ENCODE results near the gene QDPR. TPM values are rescaled to one million over a fixed set of nuclear protein-coding genes. Genes with fewer than 3 reads are reported as not detected.

Gene QDPR
- total RNA-seq, 2 donors from 2014 or later = 5.8 to 14.8 TPM

GRCh38 chr4:17489123-17489522, 22.8 kb downstream of the QDPR start:
- no peak for DNase-seq (ENCODE audit: low spot score)
- Histone ChIP-seq H3K9me3 (no peaks in the 10 kb centered on the region), H3K27ac (no peak overlapping the region), H3K4me1 (no peaks in the 10 kb centered on the region), H3K36me3 (peaks cover 59% of the 10 kb centered on the region), H3K27me3 (no peaks in the 10 kb centered on the region), H3K4me3 (no peak overlapping the region)
- TF ChIP-seq, protein P1, sequence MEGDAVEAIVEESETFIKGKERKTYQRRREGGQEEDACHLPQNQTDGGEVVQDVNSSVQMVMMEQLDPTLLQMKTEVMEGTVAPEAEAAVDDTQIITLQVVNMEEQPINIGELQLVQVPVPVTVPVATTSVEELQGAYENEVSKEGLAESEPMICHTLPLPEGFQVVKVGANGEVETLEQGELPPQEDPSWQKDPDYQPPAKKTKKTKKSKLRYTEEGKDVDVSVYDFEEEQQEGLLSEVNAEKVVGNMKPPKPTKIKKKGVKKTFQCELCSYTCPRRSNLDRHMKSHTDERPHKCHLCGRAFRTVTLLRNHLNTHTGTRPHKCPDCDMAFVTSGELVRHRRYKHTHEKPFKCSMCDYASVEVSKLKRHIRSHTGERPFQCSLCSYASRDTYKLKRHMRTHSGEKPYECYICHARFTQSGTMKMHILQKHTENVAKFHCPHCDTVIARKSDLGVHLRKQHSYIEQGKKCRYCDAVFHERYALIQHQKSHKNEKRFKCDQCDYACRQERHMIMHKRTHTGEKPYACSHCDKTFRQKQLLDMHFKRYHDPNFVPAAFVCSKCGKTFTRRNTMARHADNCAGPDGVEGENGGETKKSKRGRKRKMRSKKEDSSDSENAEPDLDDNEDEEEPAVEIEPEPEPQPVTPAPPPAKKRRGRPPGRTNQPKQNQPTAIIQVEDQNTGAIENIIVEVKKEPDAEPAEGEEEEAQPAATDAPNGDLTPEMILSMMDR (IDR thresholded peaks at IDR 0.05) = no peak

DNA sequence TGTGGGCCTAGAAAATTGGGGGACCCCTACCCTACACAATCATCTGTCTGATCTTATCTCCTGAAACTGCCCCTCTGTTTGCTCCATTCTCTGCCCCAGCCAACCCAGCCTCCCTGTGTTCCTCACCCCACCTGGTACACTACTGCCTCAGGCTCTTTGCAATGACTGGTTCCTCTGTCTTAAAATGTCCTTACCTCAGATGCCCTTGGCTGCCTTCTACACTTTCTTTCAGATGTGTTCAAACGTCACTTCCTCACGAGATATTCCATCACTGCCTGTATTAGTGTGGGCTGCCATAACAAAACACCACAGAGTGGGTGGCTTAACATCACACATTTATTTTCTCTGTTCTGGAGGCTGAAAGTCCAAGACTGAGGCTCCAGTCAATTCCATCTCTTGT, 29.2 kb downstream of the QDPR start:
- TF ChIP-seq, protein P1 (IDR thresholded peaks at IDR 0.05) = no peak
- Histone ChIP-seq H3K27ac (no peak overlapping the region), H3K4me3 (no peak overlapping the region), H3K27me3 (no peaks in the 10 kb centered on the region), H3K36me3 (peaks cover 24% of the 10 kb centered on the region), H3K4me1 (no peaks in the 10 kb centered on the region), H3K9me3 (peaks cover 0 to 8% of the 10 kb centered on the region in 2 donors)
- no peak for DNase-seq (ENCODE audit: low spot score)

GRCh38 chr4:17480955-17481354, 30.9 kb downstream of the QDPR start:
- DNase-seq (ENCODE audit: low spot score) = no peak
- H3K36me3 ChIP-seq = peaks cover 6% of the 10 kb centered on the region
- no peaks in the 10 kb centered on the region for H3K27me3 ChIP-seq
- H3K4me3 ChIP-seq = no peak overlapping the region
- no peak overlapping the region for H3K27ac ChIP-seq
- peaks cover 0 to 8% of the 10 kb centered on the region in 2 donors for H3K9me3 ChIP-seq
- TF ChIP-seq, protein P1 (IDR thresholded peaks at IDR 0.05) = no peak
- no peaks in the 10 kb centered on the region for H3K4me1 ChIP-seq

GRCh38 chr4:17480210-17480927, 31.5 kb downstream of the QDPR start:
- H3K9me3 ChIP-seq = peaks cover 0 to 8% of the 10 kb centered on the region in 2 donors
- H3K27me3 ChIP-seq = no peaks in the 10 kb centered on the region
- H3K4me3 ChIP-seq = no peak overlapping the region
- H3K27ac ChIP-seq = no peak overlapping the region
- TF ChIP-seq, protein P1 (IDR thresholded peaks at IDR 0.05) = no peak
- no peak for DNase-seq (ENCODE audit: low spot score)
- H3K36me3 ChIP-seq = peaks cover 6% of the 10 kb centered on the region
- no peaks in the 10 kb centered on the region for H3K4me1 ChIP-seq

DNA sequence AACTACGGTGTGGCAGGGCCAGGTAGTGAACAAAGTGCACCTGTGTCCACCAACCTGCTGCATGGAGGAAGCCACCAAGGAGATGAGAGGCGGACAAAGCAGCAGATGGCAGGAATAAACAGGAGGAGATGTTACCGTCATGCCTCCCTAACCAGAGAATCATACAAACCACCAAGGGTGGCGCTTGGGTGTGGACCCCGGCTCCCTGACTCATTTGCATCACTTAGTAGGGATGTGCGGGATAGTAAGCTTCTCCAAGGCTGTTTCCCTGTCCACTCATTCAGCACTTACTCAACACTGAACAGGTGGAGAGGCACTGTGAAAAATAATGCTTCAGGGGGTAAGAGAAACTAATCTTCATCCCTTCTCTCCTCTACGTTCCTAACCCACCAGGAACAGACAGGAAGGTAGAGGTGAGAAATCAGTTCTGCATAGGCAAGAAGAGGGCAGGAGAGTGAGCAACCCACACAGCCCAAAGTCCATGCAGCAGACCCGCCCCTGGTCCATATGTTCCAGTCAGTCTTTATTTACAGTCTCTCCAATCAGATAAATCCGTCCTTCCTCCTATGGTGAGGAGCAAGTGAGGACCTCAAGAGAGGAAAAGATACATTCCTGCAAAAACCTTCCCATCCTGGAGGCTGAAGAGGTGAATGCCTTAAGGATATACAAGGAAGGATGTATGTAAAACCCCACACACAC, 34.0 kb downstream of the QDPR start:
- H3K27me3 ChIP-seq = no peaks in the 10 kb centered on the region
- peaks cover 0 to 8% of the 10 kb centered on the region in 2 donors for H3K9me3 ChIP-seq
- TF ChIP-seq, protein P1 (IDR thresholded peaks at IDR 0.05) = no peak
- no peak overlapping the region for H3K4me3 ChIP-seq
- no peaks in the 10 kb centered on the region for H3K4me1 ChIP-seq
- no peak overlapping the region for H3K27ac ChIP-seq
- no peak for DNase-seq (ENCODE audit: low spot score)
- no peaks in the 10 kb centered on the region for H3K36me3 ChIP-seq

Measured in right atrium auricular region (tissue), 2 donors.